HUES48 (cell line): Measurements from ENCODE around the gene KDM4C.
A peak's percentile ranks its signal among the peaks of the same experiment; 100 is the strongest.

Experiments
- H3K27ac ChIP-seq: one replicate; pipeline ENCODE4 v1.7.0; 2013; ENCODE audit warnings: low read depth, low read length, inconsistent platforms
- H3K27me3 ChIP-seq: 2 replicates; pipeline ENCODE4 v1.6.1; 2013; ENCODE audit warnings: mild to moderate bottlenecking, low read length; ENCODE audit not compliant: control insufficient read depth, insufficient read depth
- H3K36me3 ChIP-seq: 2 replicates; pipeline ENCODE4 v1.6.1; 2013; ENCODE audit warnings: low read length; ENCODE audit not compliant: control insufficient read depth, insufficient read depth
- H3K4me1 ChIP-seq: 2 replicates; pipeline ENCODE4 v1.6.1; 2013; ENCODE audit warnings: mild to moderate bottlenecking, low read length; ENCODE audit not compliant: control insufficient read depth, insufficient read depth
- H3K4me3 ChIP-seq: 2 replicates; pipeline ENCODE4 v1.5.1; 2013; ENCODE audit warnings: mild to moderate bottlenecking, low read depth, low read length
- H3K9ac ChIP-seq: 2 replicates; pipeline ENCODE4 v1.6.1; 2013; ENCODE audit warnings: mild to moderate bottlenecking, low read depth, low read length, moderate library complexity
- H3K9me3 ChIP-seq: 2 replicates; pipeline ENCODE4 v1.6.1; 2013; ENCODE audit warnings: low read length; ENCODE audit not compliant: control insufficient read depth, insufficient read depth

The KDM4C gene

GRCh38 chr9:7118633-7119032, 360.9 kb downstream of the KDM4C start:
- H3K4me3 ChIP-seq = no peak overlapping the region
- H3K27ac ChIP-seq = no peak overlapping the region
- no peaks in the 10 kb centered on the region for H3K9me3 ChIP-seq
- H3K36me3 ChIP-seq = no peaks in the 10 kb centered on the region
- H3K9ac ChIP-seq = no peak overlapping the region
- no peaks in the 10 kb centered on the region for H3K27me3 ChIP-seq
- H3K4me1 ChIP-seq = peaks cover 5% of the 10 kb centered on the region; the same call in 1 of the 2 replicates

- no peaks in the 10 kb centered on the region for H3K36me3 ChIP-seq
- H3K27me3 ChIP-seq = no peaks in the 10 kb centered on the region
- no peak overlapping the region for H3K27ac ChIP-seq
- H3K4me3 ChIP-seq = no peak overlapping the region
- H3K9me3 ChIP-seq = no peaks in the 10 kb centered on the region
- no peak overlapping the region for H3K9ac ChIP-seq
- H3K4me1 ChIP-seq = peaks cover 5% of the 10 kb centered on the region; the same call in 1 of the 2 replicates
These were observed 361.8 kb downstream of the KDM4C start for GRCh38 chr9:7119612-7120011.

DNA sequence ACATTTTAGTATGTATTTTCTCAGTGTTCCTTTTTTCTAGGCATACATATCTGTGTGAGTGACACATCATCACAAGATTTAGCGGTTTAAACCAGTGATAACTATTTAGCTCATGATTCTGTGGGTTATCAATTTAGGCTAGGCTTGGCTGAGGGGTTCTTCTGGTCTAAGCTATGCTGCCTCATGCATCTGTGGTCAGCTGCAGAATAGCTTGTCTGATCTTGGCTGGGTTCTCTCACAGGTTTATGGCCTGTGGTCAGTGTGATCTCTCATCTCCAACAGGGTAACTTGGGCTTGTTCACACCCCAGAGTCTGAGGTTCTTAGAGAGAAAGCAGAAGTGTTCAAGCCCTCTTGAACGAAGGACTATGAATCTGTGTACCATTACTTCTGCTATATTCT, 363.3 kb downstream of the KDM4C start:
- Histone ChIP-seq H3K4me3 (no peak overlapping the region), H3K27ac (no peak overlapping the region), H3K9me3 (no peaks in the 10 kb centered on the region), H3K36me3 (no peaks in the 10 kb centered on the region), H3K4me1 (peaks cover 5% of the 10 kb centered on the region; the same call in 1 of the 2 replicates), H3K9ac (no peak overlapping the region), H3K27me3 (no peaks in the 10 kb centered on the region)

DNA sequence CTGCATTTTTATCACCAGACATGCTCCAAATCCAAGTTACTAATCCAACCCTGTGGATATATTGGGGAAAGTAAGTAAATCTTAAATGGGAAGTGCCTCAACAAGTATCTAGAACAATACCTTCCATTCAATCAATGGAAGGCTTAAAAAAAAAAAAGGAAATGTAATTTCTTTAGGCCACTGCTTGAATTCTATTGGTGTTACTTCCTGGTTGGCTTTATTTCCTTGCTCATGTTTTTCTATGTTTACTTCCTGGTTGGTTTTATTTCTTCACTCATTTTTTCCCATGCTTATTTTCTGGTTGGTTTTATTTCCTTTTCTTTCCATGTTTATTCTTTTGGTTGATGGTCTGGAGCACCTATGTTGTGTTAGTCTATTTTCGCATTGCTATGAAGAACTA, 363.9 kb downstream of the KDM4C start:
- Histone ChIP-seq H3K36me3 (no peaks in the 10 kb centered on the region), H3K4me3 (no peak overlapping the region), H3K9ac (no peak overlapping the region), H3K27me3 (no peaks in the 10 kb centered on the region), H3K27ac (no peak overlapping the region), H3K4me1 (peaks cover 5% of the 10 kb centered on the region; the same call in 1 of the 2 replicates), H3K9me3 (no peaks in the 10 kb centered on the region)

GRCh38 chr9:7123743-7124142, 366.0 kb downstream of the KDM4C start:
- Histone ChIP-seq H3K36me3 (no peaks in the 10 kb centered on the region), H3K27ac (no peak overlapping the region), H3K9me3 (no peaks in the 10 kb centered on the region), H3K9ac (no peak overlapping the region), H3K4me3 (no peak overlapping the region), H3K27me3 (no peaks in the 10 kb centered on the region), H3K4me1 (peaks cover 3% of the 10 kb centered on the region; the same call in 1 of the 2 replicates)

- no peak overlapping the region for H3K4me3 ChIP-seq
- no peaks in the 10 kb centered on the region for H3K27me3 ChIP-seq
These were observed 367.5 kb downstream of the KDM4C start for GRCh38 chr9:7125231-7125630.

DNA sequence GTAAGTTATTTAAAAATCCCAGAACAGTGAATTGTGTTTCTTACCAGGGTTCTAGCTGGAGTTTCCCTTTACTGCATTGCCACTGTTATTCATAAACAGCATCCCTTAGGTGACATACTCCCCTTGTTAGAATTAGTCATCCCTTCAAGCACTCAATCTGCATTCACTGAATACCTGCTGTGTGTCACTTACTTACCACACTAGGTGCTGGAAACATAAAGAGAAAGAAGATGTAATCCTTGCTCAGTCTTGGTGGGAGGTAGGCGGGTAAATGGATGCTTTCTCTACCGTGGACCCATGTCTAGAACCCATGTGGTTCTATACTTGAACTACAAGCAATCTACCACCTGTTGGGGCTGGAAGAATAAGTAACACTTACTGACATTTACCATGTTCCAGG, 371.6 kb downstream of the KDM4C start:
- Histone ChIP-seq H3K36me3 (no peaks in the 10 kb centered on the region), H3K9ac (no peak overlapping the region), H3K4me1 (peaks cover 9% of the 10 kb centered on the region), H3K27me3 (no peaks in the 10 kb centered on the region), H3K4me3 (no peak overlapping the region), H3K27ac (peak overlapping the region; percentile 74), H3K9me3 (no peaks in the 10 kb centered on the region)

More at GRCh38 chr9:7125231-7125630, 367.5 kb downstream of the KDM4C start:
- H3K36me3 ChIP-seq = no peaks in the 10 kb centered on the region
- H3K9me3 ChIP-seq = no peaks in the 10 kb centered on the region
- H3K9ac ChIP-seq = no peak overlapping the region
- no peak overlapping the region for H3K27ac ChIP-seq
- H3K4me1 ChIP-seq = peaks cover 9% of the 10 kb centered on the region

DNA sequence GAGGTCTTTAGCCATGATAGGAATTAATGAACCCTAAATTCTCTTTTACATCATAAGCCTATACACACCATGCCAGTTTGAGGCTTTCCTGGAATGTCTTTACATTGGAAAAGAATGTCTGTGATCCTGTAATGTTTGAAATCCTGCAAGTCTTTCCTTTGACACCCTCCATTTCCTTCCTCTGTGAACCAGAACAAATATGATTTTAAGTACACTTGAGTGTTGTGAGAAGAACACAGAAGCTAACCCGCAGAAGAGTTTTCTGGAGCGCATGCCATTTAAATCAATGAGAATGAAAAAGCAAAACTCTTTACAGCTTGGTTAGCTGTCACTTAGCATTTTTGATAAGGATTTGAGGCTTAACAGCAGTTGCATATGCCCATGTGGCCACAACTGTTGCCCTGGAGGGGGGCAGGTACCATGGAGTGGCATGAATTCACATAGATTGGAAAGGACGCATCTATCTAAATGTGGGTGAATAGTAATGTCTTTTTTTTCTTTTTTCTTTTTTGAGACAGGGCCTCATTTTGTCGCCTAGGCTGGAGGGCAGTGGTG, 372.6 kb downstream of the KDM4C start:
- H3K36me3 ChIP-seq = no peaks in the 10 kb centered on the region
- H3K27ac ChIP-seq = no peak overlapping the region
- H3K4me1 ChIP-seq = peaks cover 9% of the 10 kb centered on the region
- no peak overlapping the region for H3K9ac ChIP-seq
- H3K27me3 ChIP-seq = no peaks in the 10 kb centered on the region
- H3K9me3 ChIP-seq = no peaks in the 10 kb centered on the region
- no peak overlapping the region for H3K4me3 ChIP-seq

- Histone ChIP-seq H3K4me3 (no peak overlapping the region), H3K9me3 (no peaks in the 10 kb centered on the region), H3K9ac (no peak overlapping the region), H3K27me3 (no peaks in the 10 kb centered on the region), H3K4me1 (peaks cover 9% of the 10 kb centered on the region), H3K36me3 (peaks cover 3% of the 10 kb centered on the region; the same call in 1 of the 2 replicates), H3K27ac (no peak overlapping the region)
These were observed 374.8 kb downstream of the KDM4C start for GRCh38 chr9:7132605-7133004.

- Histone ChIP-seq H3K9ac (no peak overlapping the region), H3K4me1 (no peaks in the 10 kb centered on the region; the same call in 1 of the 2 replicates), H3K27ac (no peak overlapping the region), H3K36me3 (peaks cover 3% of the 10 kb centered on the region; the same call in 1 of the 2 replicates), H3K9me3 (no peaks in the 10 kb centered on the region), H3K4me3 (no peak overlapping the region), H3K27me3 (no peaks in the 10 kb centered on the region)
These were observed 378.0 kb downstream of the KDM4C start for GRCh38 chr9:7135735-7136134.

DNA sequence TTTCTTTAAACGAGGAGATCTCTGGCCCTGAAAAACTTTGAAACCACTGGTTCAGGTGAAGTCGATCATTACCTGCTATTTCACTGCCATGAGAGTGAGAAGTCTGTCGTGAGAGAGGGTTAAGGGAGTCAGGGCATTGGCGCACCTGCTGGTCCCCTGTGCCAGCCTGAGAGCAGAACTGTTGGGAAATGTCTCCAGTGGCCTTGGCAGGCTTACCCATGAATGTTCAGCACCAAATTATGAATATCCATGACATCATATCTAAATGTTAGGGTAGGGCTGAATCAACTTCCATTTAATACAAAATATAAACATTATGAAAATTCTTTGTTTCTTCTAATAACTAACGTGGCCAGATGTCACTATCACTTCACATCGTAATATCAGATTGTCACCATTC, 379.3 kb downstream of the KDM4C start:
- no peak overlapping the region for H3K4me3 ChIP-seq
- no peak overlapping the region for H3K27ac ChIP-seq
- H3K27me3 ChIP-seq = no peaks in the 10 kb centered on the region
- no peaks in the 10 kb centered on the region for H3K9me3 ChIP-seq
- no peaks in the 10 kb centered on the region; the same call in 1 of the 2 replicates for H3K4me1 ChIP-seq
- peaks cover 3% of the 10 kb centered on the region; the same call in 1 of the 2 replicates for H3K36me3 ChIP-seq
- H3K9ac ChIP-seq = no peak overlapping the region
